ENCODE results near the gene PCDH15. TPM values are rescaled to one million over a fixed set of nuclear protein-coding genes. Genes with fewer than 3 reads are reported as not detected.

Gene PCDH15
- total and polyA plus RNA-seq, 2 of the 8 experiments (the other 6 are each of a cell fraction or from before 2014, with no cell fraction given), result 0.11 TPM; not detected in 1

GRCh38 chr10:54843932-54844331 lies 42.9 kb upstream of the PCDH15 start (continued):
- no peak for TF ChIP-seq NRF1 (IDR thresholded peaks at IDR 0.05; ENCODE audit: low read depth, low read length)
- no peak for TF ChIP-seq SP1 (IDR thresholded peaks at IDR 0.05; ENCODE audit: low read depth, low read length)
- no peak for TF ChIP-seq PHF8 (conservative IDR thresholded peaks at IDR 0.05; ENCODE audit: low read depth, low read length)
- TF ChIP-seq TAF1 (IDR thresholded peaks at IDR 0.05; ENCODE audit: low read depth, low read length), result no peak
